Calu3 (cell line): Measurements from ENCODE around the gene HARS1. TPM values are rescaled to one million over a fixed set of nuclear protein-coding genes. Genes with fewer than 3 reads are reported as not detected.
"Not testable (repeated sequence)": the region's sequence is repeated elsewhere in the genome, so short reads cannot be mapped to it uniquely, and the experiment has no call there.

Experiments used
- BruUV-seq: library from RNA; stranded (reverse); fragments of 400-500 nt; replicated peaks from 2 replicates; lab custom pipeline; 2021; lab: Mats Ljungman, UMichigan
- CTCF ChIA-PET: fragments of 300-600 bp; sonication (Branson Sonifier 250); formaldehyde crosslinking; loops from one replicate; lab custom pipeline; 2022; ENCODE audit warnings: antibody characterized with exemption; lab: Charles Lee
- DNase-seq: peaks from one replicate; pipeline ENCODE4 v3.0.0; 2022
- H3K27ac Mint-ChIP-seq: one replicate; pipeline ENCODE4 v1.8.0; 2022; ENCODE audit warnings: mixed read lengths; ENCODE audit not compliant: unreplicated experiment
- H3K27me3 Mint-ChIP-seq: one replicate; pipeline ENCODE4 v1.8.0; 2022; ENCODE audit warnings: mixed read lengths; ENCODE audit not compliant: unreplicated experiment
- H3K36me3 Mint-ChIP-seq: one replicate; pipeline ENCODE4 v1.8.0; 2022; ENCODE audit warnings: mild to moderate bottlenecking, moderate library complexity, mixed read lengths; ENCODE audit not compliant: insufficient read depth, unreplicated experiment
- H3K4me1 Mint-ChIP-seq: one replicate; pipeline ENCODE4 v1.8.0; 2022; ENCODE audit warnings: mild to moderate bottlenecking, low read depth, mixed read lengths; ENCODE audit not compliant: unreplicated experiment
- H3K4me3 Mint-ChIP-seq: one replicate; pipeline ENCODE4 v1.8.0; 2022; ENCODE audit warnings: mild to moderate bottlenecking, low read depth, moderate library complexity, mixed read lengths; ENCODE audit not compliant: unreplicated experiment
- H3K9me3 Mint-ChIP-seq: one replicate; pipeline ENCODE4 v1.8.0; 2022; ENCODE audit warnings: low read depth, mixed read lengths; ENCODE audit not compliant: unreplicated experiment
- CTCF ChIP-seq: fragments of 200-600 bp; IDR thresholded peaks from one replicate; pipeline ENCODE4 v1.8.0; 2022; ENCODE audit warnings: antibody characterized with exemption; ENCODE audit not compliant: unreplicated experiment
- intact Hi-C: fragments of 100-400 bp; cut with micrococcal nuclease; formaldehyde crosslinking; loops from one replicate; pipeline ENCODE4 v1.10.0; 2022; ENCODE audit not compliant: unreplicated experiment
- microRNA-seq: library from miRNA; unstranded; fragments of <30 nt; microRNA quantifications from one replicate; pipeline ENCODE4 v1.2.0, GENCODE V29; 2022
- total RNA-seq: library from RNA; stranded (reverse); gene quantifications from 2 replicates; pipeline ENCODE4 v1.2.3, GENCODE V29; 2022

The HARS1 gene
- total RNA-seq, 1 experiment from 2014 or later = 79.9 TPM

DNA sequence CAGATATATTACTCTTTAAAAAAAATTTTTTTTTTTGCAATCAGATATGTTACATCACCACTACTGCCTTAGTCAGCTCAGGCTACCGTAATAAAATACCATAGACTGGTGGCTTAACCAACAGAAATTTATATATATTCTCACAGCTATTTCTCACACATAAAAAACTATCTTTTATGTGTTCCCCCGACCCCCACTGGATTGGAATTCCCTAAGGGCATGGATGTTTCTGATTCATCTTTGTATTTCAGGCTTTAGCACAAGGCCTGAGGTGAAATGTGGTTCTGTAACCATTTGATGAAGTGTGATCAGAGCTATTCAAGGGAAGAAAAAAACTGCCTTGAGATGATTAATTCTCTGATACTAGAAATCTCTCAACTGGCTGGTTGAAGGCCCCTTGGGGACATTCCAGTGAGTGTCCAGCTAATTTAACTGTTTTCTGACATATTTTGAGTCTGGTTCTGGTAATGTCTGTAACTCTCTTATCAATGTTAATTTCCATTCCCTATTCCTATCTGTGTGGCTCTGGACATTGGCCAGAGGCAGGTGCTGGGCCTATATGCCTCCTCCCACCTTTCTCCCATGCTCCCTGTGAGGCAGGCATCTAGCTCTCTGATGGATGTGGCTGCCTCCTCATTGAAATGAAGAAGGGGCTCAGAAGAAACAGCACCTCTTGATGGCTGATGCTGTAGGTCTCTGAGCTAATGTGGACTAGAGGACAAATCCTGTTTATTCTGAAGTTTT is 60.7 kb downstream of the HARS1 start:
- intact Hi-C loops = loop anchor here (10.0 kb wide), 1 partner anchor 226 kb away; the partner anchor contains the start of gene ANKHD1
- H3K9me3 Mint-ChIP-seq = peaks cover 10% of the 10 kb centered on the region
- peaks cover 24% of the 10 kb centered on the region for H3K4me1 Mint-ChIP-seq
- no TSS peak for BruUV-seq
- peak overlapping the region; percentile 81 for H3K4me3 Mint-ChIP-seq
- TF ChIP-seq CTCF = no peak
- peaks cover 18% of the 10 kb centered on the region for H3K36me3 Mint-ChIP-seq
- H3K27me3 Mint-ChIP-seq = peaks cover 22% of the 10 kb centered on the region
- CTCF ChIA-PET = no interaction called here
- H3K27ac Mint-ChIP-seq = no peak overlapping the region
- no peak for DNase-seq

DNA sequence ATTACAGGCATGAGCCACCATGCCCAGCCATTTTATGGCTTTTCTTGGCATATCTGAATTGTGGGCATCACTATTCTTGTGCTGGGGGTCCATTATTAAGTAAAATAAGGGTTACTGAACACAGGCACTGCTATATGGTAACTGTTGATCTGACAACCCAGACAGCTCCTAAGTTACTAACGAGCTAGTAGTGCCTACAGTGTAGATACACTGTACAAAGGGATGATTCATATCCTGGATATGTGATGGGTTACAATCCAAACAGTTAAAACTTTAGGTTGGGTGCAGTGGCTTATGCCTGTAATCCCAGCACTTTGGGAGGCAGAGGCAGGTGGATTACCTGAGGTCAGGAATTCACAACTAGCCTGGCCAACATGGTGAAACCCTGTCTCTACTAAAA is 62.5 kb downstream of the HARS1 start:
- no peak for DNase-seq

GRCh38 chr5:140627972-140628371 is 63.2 kb downstream of the HARS1 start:
- Mint-ChIP-seq H3K9me3 (peaks cover 12% of the 10 kb centered on the region), H3K36me3 (peaks cover 14% of the 10 kb centered on the region), H3K27me3 (peaks cover 22% of the 10 kb centered on the region), H3K4me3 (no peak overlapping the region), H3K4me1 (peaks cover 15% of the 10 kb centered on the region), H3K27ac (no peak overlapping the region)
- CTCF ChIA-PET = interaction anchor here (0.6 kb wide), 1 partner anchor 189 kb away, joined by 3 read pairs; no protein-coding TSS in a partner anchor
- BruUV-seq = no TSS peak
- TF ChIP-seq CTCF = no peak
- no peak for DNase-seq
- intact Hi-C loops = no loop called here

More for the DNA sequence above, 62.5 kb downstream of the HARS1 start:
- peaks cover 12% of the 10 kb centered on the region for H3K9me3 Mint-ChIP-seq
- intact Hi-C loops = no loop called here
- H3K27me3 Mint-ChIP-seq = peaks cover 22% of the 10 kb centered on the region
- H3K4me1 Mint-ChIP-seq = peaks cover 22% of the 10 kb centered on the region
- TF ChIP-seq CTCF = no peak
- CTCF ChIA-PET = no interaction called here
- H3K4me3 Mint-ChIP-seq = no peak overlapping the region
- H3K36me3 Mint-ChIP-seq = peaks cover 18% of the 10 kb centered on the region
- no TSS peak for BruUV-seq
- no peak overlapping the region for H3K27ac Mint-ChIP-seq

DNA sequence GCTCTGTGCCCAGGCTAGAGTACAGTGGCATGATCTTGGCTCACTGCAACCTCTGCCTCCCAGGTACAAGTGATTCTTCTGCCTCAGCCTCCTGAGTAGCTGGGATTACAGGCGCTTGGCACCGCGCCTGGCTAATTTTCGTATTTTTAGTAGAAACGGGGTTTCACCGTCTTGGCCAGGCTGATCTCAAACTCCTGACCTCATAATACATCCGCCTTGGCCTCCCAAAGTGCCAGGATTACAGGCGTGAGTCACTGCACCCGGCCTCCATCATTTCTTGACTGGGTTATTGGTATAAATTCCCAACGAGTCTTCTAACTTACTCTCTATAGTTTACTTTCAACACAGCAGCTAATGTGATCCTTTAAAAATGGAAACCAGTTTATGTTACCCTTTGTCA is 66.3 kb downstream of the HARS1 start:
- CTCF ChIA-PET, H3K27ac Mint-ChIP-seq, BruUV-seq, H3K4me3 Mint-ChIP-seq, intact Hi-C loops, H3K4me1 Mint-ChIP-seq, H3K27me3 Mint-ChIP-seq, DNase-seq, H3K36me3 Mint-ChIP-seq: not testable (repeated sequence)
- peaks cover 12% of the 10 kb centered on the region for H3K9me3 Mint-ChIP-seq

Small RNA genes lying within 50 kb of the gene (microRNA-seq; reads per million reads assigned to microRNA genes)
- gene MIR3655 = not detected

Other genes starting within 250 kb of the HARS1 start
- gene EIF4EBP3, start 143.7 kb downstream of the HARS1 start, total RNA-seq = 14.1 and 18.8 TPM in 2 replicates
- gene SRA1, start 133.9 kb downstream of the HARS1 start, total RNA-seq = 29.5 and 33.0 TPM in 2 replicates
- 15.1 and 15.7 TPM in 2 replicates for gene APBB3, start 126.8 kb downstream of the HARS1 start, total RNA-seq
- 80.6 and 93.6 TPM in 2 replicates for gene SLC35A4, start 126.5 kb downstream of the HARS1 start, total RNA-seq
- 0.73 and 1.1 TPM in 2 replicates for gene CD14, start 58.2 kb downstream of the HARS1 start, total RNA-seq
- 28.5 and 30.9 TPM in 2 replicates for gene TMCO6, start 51.9 kb downstream of the HARS1 start, total RNA-seq
- gene NDUFA2, start 43.7 kb downstream of the HARS1 start, total RNA-seq = 71.3 and 71.4 TPM in 2 replicates
- 115 and 130 TPM in 2 replicates for gene IK, start 43.5 kb downstream of the HARS1 start, total RNA-seq
- 54.2 and 59.8 TPM in 2 replicates for gene WDR55, start 26.5 kb downstream of the HARS1 start, total RNA-seq
- gene DND1, start 17.8 kb downstream of the HARS1 start, total RNA-seq = 2.8 and 2.9 TPM in 2 replicates
- 45.1 TPM in 2 replicates for gene HARS2, start 85 bp upstream of the HARS1 start, total RNA-seq
- gene ZMAT2, start 9.1 kb upstream of the HARS1 start, total RNA-seq = 75.9 and 83.3 TPM in 2 replicates
- 0.73 and 0.83 TPM in 2 replicates for gene PCDHA1, start 94.8 kb upstream of the HARS1 start, total RNA-seq
- 0.12 and 0.19 TPM in 2 replicates for gene PCDHA2, start 103.5 kb upstream of the HARS1 start, total RNA-seq
- gene PCDHA3, start 109.7 kb upstream of the HARS1 start, total RNA-seq = 0.10 and 0.31 TPM in 2 replicates
- gene PCDHA4, start 115.7 kb upstream of the HARS1 start, total RNA-seq = 4.8 and 5.8 TPM in 2 replicates
- gene PCDHA5, start 130.2 kb upstream of the HARS1 start, total RNA-seq = 0.81 and 1.5 TPM in 2 replicates
- gene PCDHA6, start 136.6 kb upstream of the HARS1 start, total RNA-seq = 0.66 and 1.2 TPM in 2 replicates
- gene PCDHA7, start 142.9 kb upstream of the HARS1 start, total RNA-seq = 0.95 and 1.2 TPM in 2 replicates
- gene PCDHA8, start 149.8 kb upstream of the HARS1 start, total RNA-seq = 1.1 and 1.3 TPM in 2 replicates
- 0.59 and 0.66 TPM in 2 replicates for gene PCDHA9, start 157.0 kb upstream of the HARS1 start, total RNA-seq
- gene PCDHA10, start 164.5 kb upstream of the HARS1 start, total RNA-seq = 0.78 and 0.91 TPM in 2 replicates
- gene PCDHA11, start 177.6 kb upstream of the HARS1 start, total RNA-seq = 0.64 and 1.3 TPM in 2 replicates
- gene PCDHA12, start 183.9 kb upstream of the HARS1 start, total RNA-seq = 0.64 and 0.78 TPM in 2 replicates
- gene PCDHA13, start 190.8 kb upstream of the HARS1 start, total RNA-seq = 2.0 and 2.3 TPM in 2 replicates
- 2.8 and 3.7 TPM in 2 replicates for gene PCDHAC1, start 234.9 kb upstream of the HARS1 start, total RNA-seq